ENCODE measurements around the gene CFAP410. TPM values are rescaled to one million over a fixed set of nuclear protein-coding genes. Genes with fewer than 3 reads are reported as not detected.

The CFAP410 gene
- total RNA-seq, 1 donor from 2014 or later: 10.4 TPM

- TF ChIP-seq, protein P1, sequence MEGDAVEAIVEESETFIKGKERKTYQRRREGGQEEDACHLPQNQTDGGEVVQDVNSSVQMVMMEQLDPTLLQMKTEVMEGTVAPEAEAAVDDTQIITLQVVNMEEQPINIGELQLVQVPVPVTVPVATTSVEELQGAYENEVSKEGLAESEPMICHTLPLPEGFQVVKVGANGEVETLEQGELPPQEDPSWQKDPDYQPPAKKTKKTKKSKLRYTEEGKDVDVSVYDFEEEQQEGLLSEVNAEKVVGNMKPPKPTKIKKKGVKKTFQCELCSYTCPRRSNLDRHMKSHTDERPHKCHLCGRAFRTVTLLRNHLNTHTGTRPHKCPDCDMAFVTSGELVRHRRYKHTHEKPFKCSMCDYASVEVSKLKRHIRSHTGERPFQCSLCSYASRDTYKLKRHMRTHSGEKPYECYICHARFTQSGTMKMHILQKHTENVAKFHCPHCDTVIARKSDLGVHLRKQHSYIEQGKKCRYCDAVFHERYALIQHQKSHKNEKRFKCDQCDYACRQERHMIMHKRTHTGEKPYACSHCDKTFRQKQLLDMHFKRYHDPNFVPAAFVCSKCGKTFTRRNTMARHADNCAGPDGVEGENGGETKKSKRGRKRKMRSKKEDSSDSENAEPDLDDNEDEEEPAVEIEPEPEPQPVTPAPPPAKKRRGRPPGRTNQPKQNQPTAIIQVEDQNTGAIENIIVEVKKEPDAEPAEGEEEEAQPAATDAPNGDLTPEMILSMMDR (IDR thresholded peaks at IDR 0.05; ENCODE audit: insufficient read depth, low read depth, low read length): no peak
- TF ChIP-seq EZH2 (IDR thresholded peaks at IDR 0.05; ENCODE audit: insufficient read depth, low read length): no peak
- Histone ChIP-seq H3K36me3 (ENCODE audit: insufficient read depth, low read length) (no peaks in the 10 kb centered on the region), H3K79me2 (ENCODE audit: insufficient read depth, low read length) (no peaks in the 10 kb centered on the region), H2AFZ (ENCODE audit: low read depth, low read length) (no peak overlapping the region), H3K4me3 (ENCODE audit: insufficient read depth, low read depth, low read length) (no peak overlapping the region), H3K4me2 (ENCODE audit: low read length) (no peak overlapping the region), H4K20me1 (ENCODE audit: insufficient read depth, low read length) (peaks cover 4% of the 10 kb centered on the region), H3K9me3 (ENCODE audit: insufficient read depth, low read depth, low read length) (no peaks in the 10 kb centered on the region), H3K9ac (ENCODE audit: low read length) (no peak overlapping the region), H3K27ac (ENCODE audit: low read depth, low read length) (no peak overlapping the region), H3K27me3 (ENCODE audit: insufficient read depth, low read length) (no peaks in the 10 kb centered on the region), H3K4me1 (ENCODE audit: insufficient read depth, low read length) (no peaks in the 10 kb centered on the region)
- Mint-ChIP-seq H3K27me3 (ENCODE audit: low read depth, unreplicated experiment) (peaks cover 2% of the 10 kb centered on the region), H3K9me3 (ENCODE audit: unreplicated experiment) (no peaks in the 10 kb centered on the region), H3K36me3 (ENCODE audit: low read depth, unreplicated experiment) (peaks cover 2% of the 10 kb centered on the region), H3K27ac (ENCODE audit: unreplicated experiment) (no peak overlapping the region), H3K4me1 (ENCODE audit: low read depth, unreplicated experiment) (peaks cover 4% of the 10 kb centered on the region), H3K4me3 (ENCODE audit: unreplicated experiment) (no peak overlapping the region)
- DNase-seq (ENCODE audit: low read depth): no peak
- FAIRE-seq: no peak
Measured at GRCh38 chr21:44331209-44331608, 8.0 kb downstream of the CFAP410 start.

DNA sequence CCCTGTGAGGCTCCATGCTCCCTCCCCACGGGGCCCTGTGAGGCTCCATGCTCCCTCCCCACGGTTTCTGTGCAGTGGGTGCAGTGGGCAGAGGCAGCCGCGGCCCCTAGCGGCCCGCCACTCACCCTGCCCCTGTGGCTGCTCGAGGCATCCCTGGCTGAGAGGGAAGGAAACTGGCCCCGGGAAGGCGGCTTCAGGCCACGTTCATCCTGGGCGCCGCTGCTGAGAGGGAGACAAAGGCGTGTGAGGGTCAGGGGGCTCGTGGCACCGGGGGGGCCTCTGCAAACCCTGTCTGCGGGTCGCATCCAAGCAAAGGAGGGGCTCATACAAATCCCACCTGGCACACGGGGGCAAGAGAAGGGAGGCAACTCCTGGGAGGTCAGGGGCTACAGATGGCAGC lies 8.5 kb downstream of the CFAP410 start:
- Mint-ChIP-seq H3K27me3 (ENCODE audit: low read depth, unreplicated experiment) (peaks cover 2% of the 10 kb centered on the region), H3K27ac (ENCODE audit: unreplicated experiment) (no peak overlapping the region), H3K36me3 (ENCODE audit: low read depth, unreplicated experiment) (peaks cover 2% of the 10 kb centered on the region), H3K4me3 (ENCODE audit: unreplicated experiment) (no peak overlapping the region), H3K9me3 (ENCODE audit: unreplicated experiment) (no peaks in the 10 kb centered on the region), H3K4me1 (ENCODE audit: low read depth, unreplicated experiment) (peaks cover 4% of the 10 kb centered on the region)
- H3K79me2 ChIP-seq (ENCODE audit: insufficient read depth, low read length): no peaks in the 10 kb centered on the region
- TF ChIP-seq, protein P1 (IDR thresholded peaks at IDR 0.05; ENCODE audit: insufficient read depth, low read depth, low read length): no peak
- TF ChIP-seq EZH2 (IDR thresholded peaks at IDR 0.05; ENCODE audit: insufficient read depth, low read length): no peak
- no peaks in the 10 kb centered on the region for H3K36me3 ChIP-seq (ENCODE audit: insufficient read depth, low read length)
- no peak overlapping the region for H3K9ac ChIP-seq (ENCODE audit: low read length)
- DNase-seq (ENCODE audit: low read depth): no peak
- H2AFZ ChIP-seq (ENCODE audit: low read depth, low read length): no peak overlapping the region
- H3K27ac ChIP-seq (ENCODE audit: low read depth, low read length): no peak overlapping the region
- no peaks in the 10 kb centered on the region for H3K9me3 ChIP-seq (ENCODE audit: insufficient read depth, low read depth, low read length)
- peaks cover 4% of the 10 kb centered on the region for H4K20me1 ChIP-seq (ENCODE audit: insufficient read depth, low read length)
- H3K4me3 ChIP-seq (ENCODE audit: insufficient read depth, low read depth, low read length): no peak overlapping the region
- no peaks in the 10 kb centered on the region for H3K4me1 ChIP-seq (ENCODE audit: insufficient read depth, low read length)
- no peaks in the 10 kb centered on the region for H3K27me3 ChIP-seq (ENCODE audit: insufficient read depth, low read length)
- no peak for FAIRE-seq
- H3K4me2 ChIP-seq (ENCODE audit: low read length): no peak overlapping the region

DNA sequence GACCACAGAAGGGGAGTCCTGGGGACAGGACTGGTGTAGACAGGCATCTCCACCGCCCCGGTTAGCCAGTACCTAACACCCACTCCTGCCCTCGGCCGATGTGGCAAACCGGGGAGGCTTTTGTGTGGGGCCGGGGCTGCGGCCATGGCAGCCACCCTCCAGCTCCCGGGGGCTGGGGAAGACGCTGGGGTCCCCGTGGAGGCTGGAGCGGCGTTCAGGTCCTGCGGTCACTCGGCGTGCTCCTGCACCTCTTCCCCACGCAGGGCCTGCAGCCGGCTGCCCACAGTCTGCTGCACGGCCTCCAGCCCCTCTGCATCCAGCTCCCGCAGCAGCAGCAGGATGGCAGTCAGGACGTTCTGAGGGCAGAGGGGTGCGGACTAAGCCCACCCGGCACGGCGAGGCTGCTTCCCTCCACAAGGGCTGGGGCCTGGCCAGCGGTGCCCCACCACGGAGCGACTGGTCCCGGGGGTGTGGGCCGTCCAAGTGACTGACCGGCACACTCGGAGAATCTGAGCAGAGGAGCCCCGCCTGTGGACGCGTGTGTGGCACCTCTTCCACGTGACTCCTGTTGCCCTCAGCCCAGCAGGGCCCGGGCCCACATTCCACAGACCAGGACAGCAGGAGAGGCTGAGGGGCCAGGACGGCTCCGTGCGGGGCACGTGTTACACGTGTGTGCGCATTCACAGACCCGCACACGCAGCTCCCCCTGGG lies 9.1 kb downstream of the CFAP410 start:
- no peak for FAIRE-seq
- peak overlapping the region; percentile 20 for H3K4me3 Mint-ChIP-seq (ENCODE audit: unreplicated experiment)
- no peak overlapping the region for H3K9ac ChIP-seq (ENCODE audit: low read length)

More for the DNA sequence above, 9.1 kb downstream of the CFAP410 start:
- no peaks in the 10 kb centered on the region for H3K36me3 ChIP-seq (ENCODE audit: insufficient read depth, low read length)
- no peak overlapping the region for H2AFZ ChIP-seq (ENCODE audit: low read depth, low read length)
- H3K4me3 ChIP-seq (ENCODE audit: insufficient read depth, low read depth, low read length): no peak overlapping the region
- DNase-seq (ENCODE audit: low read depth): no peak
- H3K27me3 ChIP-seq (ENCODE audit: insufficient read depth, low read length): no peaks in the 10 kb centered on the region
- H3K27ac Mint-ChIP-seq (ENCODE audit: unreplicated experiment): no peak overlapping the region
- TF ChIP-seq, protein P1 (IDR thresholded peaks at IDR 0.05; ENCODE audit: insufficient read depth, low read depth, low read length): no peak
- TF ChIP-seq EZH2 (IDR thresholded peaks at IDR 0.05; ENCODE audit: insufficient read depth, low read length): no peak
- peaks cover 4% of the 10 kb centered on the region for H4K20me1 ChIP-seq (ENCODE audit: insufficient read depth, low read length)
- H3K9me3 Mint-ChIP-seq (ENCODE audit: unreplicated experiment): no peaks in the 10 kb centered on the region
- no peak overlapping the region for H3K27ac ChIP-seq (ENCODE audit: low read depth, low read length)
- H3K4me1 ChIP-seq (ENCODE audit: insufficient read depth, low read length): no peaks in the 10 kb centered on the region
- peaks cover 4% of the 10 kb centered on the region for H3K4me1 Mint-ChIP-seq (ENCODE audit: low read depth, unreplicated experiment)
- no peaks in the 10 kb centered on the region for H3K79me2 ChIP-seq (ENCODE audit: insufficient read depth, low read length)
- peaks cover 2% of the 10 kb centered on the region for H3K27me3 Mint-ChIP-seq (ENCODE audit: low read depth, unreplicated experiment)
- no peak overlapping the region for H3K4me2 ChIP-seq (ENCODE audit: low read length)
- H3K9me3 ChIP-seq (ENCODE audit: insufficient read depth, low read depth, low read length): no peaks in the 10 kb centered on the region
- peaks cover 2% of the 10 kb centered on the region for H3K36me3 Mint-ChIP-seq (ENCODE audit: low read depth, unreplicated experiment)

Data from astrocyte (in vitro differentiated cells and primary cell).